Progenitor cell of endocrine pancreas (in vitro differentiated cells): Measurements from ENCODE around the gene TLK1. TPM values are rescaled to one million over a fixed set of nuclear protein-coding genes. Genes with fewer than 3 reads are reported as not detected.
"Not testable (repeated sequence)": the region's sequence is repeated elsewhere in the genome, so short reads cannot be mapped to it uniquely, and the experiment has no call there.

ENCODE experiments used
- DNase-seq: peaks from one replicate; pipeline ENCODE4 v3.0.0; 2021; ENCODE audit warnings: low spot score; ENCODE audit not compliant: unreplicated experiment
- H3K27ac Mint-ChIP-seq: 2 replicates; pipeline ENCODE4 v1.8.0; 2021; ENCODE audit warnings: mild to moderate bottlenecking, moderate library complexity, mixed read lengths
- H3K27me3 Mint-ChIP-seq: 2 replicates; pipeline ENCODE4 v1.8.0; 2021; ENCODE audit warnings: mixed read lengths
- H3K36me3 Mint-ChIP-seq: 2 replicates; pipeline ENCODE4 v1.8.0; 2022; ENCODE audit warnings: mixed read lengths; ENCODE audit not compliant: insufficient read depth
- H3K4me1 Mint-ChIP-seq: 2 replicates; pipeline ENCODE4 v1.8.0; 2021; ENCODE audit warnings: low read depth, mixed read lengths
- H3K4me3 Mint-ChIP-seq: 2 replicates; pipeline ENCODE4 v1.8.0; 2021; ENCODE audit warnings: low read depth, mild to moderate bottlenecking, moderate library complexity, mixed read lengths
- H3K9me3 Mint-ChIP-seq: 2 replicates; pipeline ENCODE4 v1.8.0; 2021; ENCODE audit warnings: low read depth, mixed read lengths
- total RNA-seq: library from RNA; stranded (reverse); gene quantifications from 2 replicates; pipeline ENCODE4 v1.2.1, GENCODE V29; 2021
- TF ChIP-seq, protein P1 (sequence below): fragments of 200-600 bp; sonication (generic); IDR thresholded peaks from one replicate; pipeline ENCODE4 v1.5.0; 2021; ENCODE audit warnings: antibody characterized with exemption, mild to moderate bottlenecking; ENCODE audit not compliant: unreplicated experiment

The TLK1 gene
- total RNA-seq, 1 donor from 2014 or later, result 75.2 TPM

DNA sequence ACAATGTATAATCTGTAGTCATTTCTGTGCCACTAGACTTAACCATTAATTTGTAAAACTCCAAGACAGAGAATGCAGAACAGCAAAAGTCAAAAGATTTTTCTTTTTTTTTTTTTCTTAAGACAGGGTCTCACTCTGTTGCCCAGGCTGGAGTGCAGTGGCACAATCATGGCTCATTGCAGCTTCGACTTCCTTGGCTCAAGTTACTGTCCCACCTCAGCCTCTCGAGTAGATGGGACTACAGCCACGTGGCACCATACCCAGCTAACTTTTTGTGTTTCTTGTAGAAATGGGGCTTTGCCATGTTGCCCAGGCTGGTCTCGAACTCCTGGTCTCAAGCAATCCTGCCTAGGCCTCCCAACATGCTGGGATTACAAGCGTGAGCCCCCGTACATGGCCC, 80.1 kb downstream of the TLK1 start:
- H3K4me1 Mint-ChIP-seq, result peaks cover 12% of the 10 kb centered on the region
- DNase-seq, result no peak
- no peak overlapping the region for H3K27ac Mint-ChIP-seq
- H3K9me3 Mint-ChIP-seq, result no peaks in the 10 kb centered on the region
- TF ChIP-seq, protein P1, sequence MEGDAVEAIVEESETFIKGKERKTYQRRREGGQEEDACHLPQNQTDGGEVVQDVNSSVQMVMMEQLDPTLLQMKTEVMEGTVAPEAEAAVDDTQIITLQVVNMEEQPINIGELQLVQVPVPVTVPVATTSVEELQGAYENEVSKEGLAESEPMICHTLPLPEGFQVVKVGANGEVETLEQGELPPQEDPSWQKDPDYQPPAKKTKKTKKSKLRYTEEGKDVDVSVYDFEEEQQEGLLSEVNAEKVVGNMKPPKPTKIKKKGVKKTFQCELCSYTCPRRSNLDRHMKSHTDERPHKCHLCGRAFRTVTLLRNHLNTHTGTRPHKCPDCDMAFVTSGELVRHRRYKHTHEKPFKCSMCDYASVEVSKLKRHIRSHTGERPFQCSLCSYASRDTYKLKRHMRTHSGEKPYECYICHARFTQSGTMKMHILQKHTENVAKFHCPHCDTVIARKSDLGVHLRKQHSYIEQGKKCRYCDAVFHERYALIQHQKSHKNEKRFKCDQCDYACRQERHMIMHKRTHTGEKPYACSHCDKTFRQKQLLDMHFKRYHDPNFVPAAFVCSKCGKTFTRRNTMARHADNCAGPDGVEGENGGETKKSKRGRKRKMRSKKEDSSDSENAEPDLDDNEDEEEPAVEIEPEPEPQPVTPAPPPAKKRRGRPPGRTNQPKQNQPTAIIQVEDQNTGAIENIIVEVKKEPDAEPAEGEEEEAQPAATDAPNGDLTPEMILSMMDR, result no peak
- H3K4me3 Mint-ChIP-seq, result no peak overlapping the region
- H3K36me3 Mint-ChIP-seq, result peaks cover 21% of the 10 kb centered on the region
- H3K27me3 Mint-ChIP-seq, result no peaks in the 10 kb centered on the region

DNA sequence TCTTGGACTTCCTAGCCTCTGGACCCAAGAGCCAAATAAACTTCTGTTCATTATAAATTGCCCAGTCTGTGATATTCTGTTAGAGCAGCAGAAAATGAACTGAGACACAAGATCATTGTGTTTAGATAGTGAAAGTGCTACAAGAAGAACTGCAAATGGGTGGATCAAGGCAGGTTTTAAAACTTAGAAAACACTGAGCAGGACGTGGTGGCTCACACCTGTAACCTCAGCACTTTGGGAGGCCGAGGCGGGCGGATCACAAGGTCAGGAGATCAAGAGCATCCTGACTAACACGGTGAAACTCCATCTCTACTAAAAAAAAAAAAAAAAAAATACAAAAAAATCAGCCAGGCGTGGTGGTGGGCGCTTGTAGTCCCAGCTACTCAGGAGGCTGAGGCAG, 84.3 kb downstream of the TLK1 start:
- not testable (repeated sequence) for H3K4me3 Mint-ChIP-seq, DNase-seq, H3K4me1 Mint-ChIP-seq, H3K27me3 Mint-ChIP-seq, H3K27ac Mint-ChIP-seq, H3K9me3 Mint-ChIP-seq
- peaks cover 36% of the 10 kb centered on the region for H3K36me3 Mint-ChIP-seq

DNA sequence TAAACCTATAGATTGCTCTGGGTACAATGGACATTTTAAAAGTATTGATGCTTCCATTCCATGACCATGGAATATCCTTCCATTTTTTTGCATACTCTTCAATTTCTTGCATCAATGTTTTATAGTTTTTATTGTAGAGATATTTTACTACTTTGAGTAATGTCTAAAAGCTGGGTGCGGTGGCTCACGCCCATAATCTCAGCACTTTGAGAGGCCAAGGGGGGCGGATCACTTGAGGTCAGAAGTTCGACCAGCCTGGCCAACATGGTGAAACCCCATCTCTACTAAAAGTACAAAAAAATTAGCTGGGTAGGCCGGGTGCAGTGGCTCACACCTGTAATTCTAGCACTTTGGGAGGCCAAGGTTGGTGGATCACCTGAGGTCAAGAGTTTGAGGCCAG, 88.5 kb downstream of the TLK1 start:
- Mint-ChIP-seq H3K4me3 (no peak overlapping the region), H3K27me3 (no peaks in the 10 kb centered on the region), H3K9me3 (peaks cover 11% of the 10 kb centered on the region), H3K27ac (no peak overlapping the region), H3K36me3 (peaks cover 35% of the 10 kb centered on the region), H3K4me1 (no peaks in the 10 kb centered on the region)
- DNase-seq, result no peak
- TF ChIP-seq, protein P1, result no peak

DNA sequence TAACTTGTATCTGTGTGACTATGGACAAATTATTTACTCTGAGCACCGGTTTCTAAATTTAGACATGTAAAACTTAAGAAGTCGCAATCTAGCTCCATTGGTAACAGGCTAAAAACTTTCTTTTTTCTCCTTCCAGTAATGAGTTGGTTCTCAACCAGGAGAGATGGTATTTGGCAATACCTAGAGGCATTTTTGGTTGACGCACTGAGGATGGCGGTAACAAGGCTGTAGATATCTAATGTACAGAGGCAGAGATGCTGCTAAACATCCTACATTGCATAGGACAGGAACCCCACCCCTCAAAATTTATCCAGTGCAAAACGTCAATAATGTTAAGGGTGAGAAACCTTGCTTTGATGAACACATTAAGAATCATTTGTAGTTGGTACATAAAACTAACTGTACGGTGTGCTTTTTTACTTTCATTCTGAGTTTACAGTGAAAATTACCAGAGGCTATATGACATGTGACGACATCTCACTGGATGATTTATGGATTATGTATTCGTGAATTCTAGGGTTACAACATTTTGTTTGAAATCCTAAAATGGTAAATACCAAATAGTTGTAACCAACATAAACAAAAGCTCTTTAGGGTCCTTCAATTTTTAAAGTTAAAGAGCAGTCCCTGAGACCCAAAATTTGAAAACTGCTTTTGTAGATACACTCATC, 91.3 kb downstream of the TLK1 start:
- Mint-ChIP-seq H3K27ac (peak overlapping the region; percentile 20), H3K4me1 (peaks cover 3% of the 10 kb centered on the region), H3K27me3 (no peaks in the 10 kb centered on the region), H3K9me3 (peaks cover 11% of the 10 kb centered on the region), H3K4me3 (no peak overlapping the region), H3K36me3 (peaks cover 28% of the 10 kb centered on the region)
- TF ChIP-seq, protein P1, result no peak
- no peak for DNase-seq

DNA sequence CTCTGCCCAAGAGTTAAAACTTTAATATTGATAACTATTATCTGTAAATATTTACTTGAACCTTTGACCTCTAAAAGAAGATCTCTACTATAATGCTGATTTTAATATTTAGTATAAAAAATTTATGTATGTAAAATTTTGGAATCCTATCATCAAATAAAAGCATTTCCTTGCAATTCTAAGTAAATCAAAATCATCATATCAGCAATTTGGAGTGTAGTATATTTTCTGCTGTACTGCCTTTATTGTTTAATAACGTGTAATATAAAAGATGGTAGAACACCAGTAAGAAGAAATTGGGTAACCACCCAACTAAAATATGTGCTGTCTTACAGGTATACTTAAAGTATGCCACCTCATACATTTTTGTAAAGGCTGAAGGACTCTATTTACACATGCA, 94.6 kb downstream of the TLK1 start:
- peaks cover 4% of the 10 kb centered on the region for H3K4me1 Mint-ChIP-seq
- TF ChIP-seq, protein P1, result no peak
- no peak overlapping the region for H3K27ac Mint-ChIP-seq
- H3K36me3 Mint-ChIP-seq, result peaks cover 11% of the 10 kb centered on the region
- H3K4me3 Mint-ChIP-seq, result no peak overlapping the region
- no peaks in the 10 kb centered on the region for H3K27me3 Mint-ChIP-seq
- no peak for DNase-seq
- peaks cover 5% of the 10 kb centered on the region for H3K9me3 Mint-ChIP-seq

DNA sequence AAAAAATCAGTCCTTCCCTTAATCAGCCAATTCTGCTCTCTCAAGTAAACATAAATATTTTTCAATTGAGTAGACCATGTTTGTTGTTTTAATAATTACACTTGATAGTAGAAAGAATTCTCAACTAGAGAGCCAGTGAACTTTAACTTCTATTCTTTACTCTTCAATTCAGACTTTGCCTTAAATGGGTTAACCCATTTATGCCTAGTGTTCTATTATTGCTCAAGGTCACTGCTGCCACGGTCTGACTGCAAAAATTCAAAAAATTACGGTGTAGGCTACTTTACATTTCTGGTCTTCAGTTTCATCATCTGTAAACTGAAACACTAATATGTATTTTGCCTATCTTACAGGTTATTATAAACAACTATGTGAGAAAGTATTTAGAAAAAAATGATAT, 103.1 kb downstream of the TLK1 start:
- Mint-ChIP-seq H3K27ac (no peak overlapping the region), H3K36me3 (peaks cover 29% of the 10 kb centered on the region), H3K4me3 (no peak overlapping the region), H3K9me3 (peaks cover 3% of the 10 kb centered on the region), H3K4me1 (no peaks in the 10 kb centered on the region), H3K27me3 (no peaks in the 10 kb centered on the region)
- DNase-seq, result no peak
- TF ChIP-seq, protein P1, result no peak
